Central memory CD8-positive, alpha-beta T cell (primary cell): ENCODE data around the gene TNFAIP8L2.
"Not testable (repeated sequence)": the region's sequence is repeated elsewhere in the genome, so short reads cannot be mapped to it uniquely, and the experiment has no call there.

ENCODE experiments used
- ATAC-seq: fragments of 150-1000 bp; cut with Tn5 transposase; replicated peaks from 2 replicates; pipeline ENCODE4 v1.10.0; 2022; ENCODE audit warnings: mild to moderate bottlenecking, moderate FRiP score, moderate number of reproducible peaks; ENCODE audit not compliant: poor library complexity, severe bottlenecking; ENCODE audit errors: extremely low read depth
- DNase-seq, 2 donors: peaks; one replicate each; pipeline ENCODE4 v3.0.0; 2021; ENCODE audit warnings: low spot score in 2 of 2
- H3K27ac Mint-ChIP-seq: one replicate; pipeline ENCODE4 v1.8.0; 2022; ENCODE audit warnings: low read depth, mild to moderate bottlenecking, moderate library complexity, mixed read lengths
- H3K27me3 Mint-ChIP-seq: one replicate; pipeline ENCODE4 v1.8.0; 2022; ENCODE audit warnings: mixed read lengths
- H3K36me3 Mint-ChIP-seq: one replicate; pipeline ENCODE4 v1.8.0; 2022; ENCODE audit warnings: mild to moderate bottlenecking, moderate library complexity, mixed read lengths; ENCODE audit not compliant: insufficient read depth
- H3K4me1 Mint-ChIP-seq: one replicate; pipeline ENCODE4 v1.8.0; 2022; ENCODE audit warnings: mixed read lengths
- H3K4me3 Mint-ChIP-seq: one replicate; pipeline ENCODE4 v1.8.0; 2022; ENCODE audit warnings: mild to moderate bottlenecking, moderate library complexity, mixed read lengths
- H3K9me3 Mint-ChIP-seq: one replicate; pipeline ENCODE4 v1.8.0; 2022; ENCODE audit warnings: mixed read lengths

TNFAIP8L2 gene

GRCh38 chr1:151199873-151200581, 43.6 kb downstream of the TNFAIP8L2 start:
- Mint-ChIP-seq H3K27me3 (no peaks in the 10 kb centered on the region), H3K4me3 (peak overlapping the region; percentile 100), H3K9me3 (no peaks in the 10 kb centered on the region), H3K4me1 (peaks cover 45% of the 10 kb centered on the region), H3K27ac (peak overlapping the region; percentile 100), H3K36me3 (peaks cover 29% of the 10 kb centered on the region)
- ATAC-seq, result no peak
- DNase-seq, result no peak

DNA sequence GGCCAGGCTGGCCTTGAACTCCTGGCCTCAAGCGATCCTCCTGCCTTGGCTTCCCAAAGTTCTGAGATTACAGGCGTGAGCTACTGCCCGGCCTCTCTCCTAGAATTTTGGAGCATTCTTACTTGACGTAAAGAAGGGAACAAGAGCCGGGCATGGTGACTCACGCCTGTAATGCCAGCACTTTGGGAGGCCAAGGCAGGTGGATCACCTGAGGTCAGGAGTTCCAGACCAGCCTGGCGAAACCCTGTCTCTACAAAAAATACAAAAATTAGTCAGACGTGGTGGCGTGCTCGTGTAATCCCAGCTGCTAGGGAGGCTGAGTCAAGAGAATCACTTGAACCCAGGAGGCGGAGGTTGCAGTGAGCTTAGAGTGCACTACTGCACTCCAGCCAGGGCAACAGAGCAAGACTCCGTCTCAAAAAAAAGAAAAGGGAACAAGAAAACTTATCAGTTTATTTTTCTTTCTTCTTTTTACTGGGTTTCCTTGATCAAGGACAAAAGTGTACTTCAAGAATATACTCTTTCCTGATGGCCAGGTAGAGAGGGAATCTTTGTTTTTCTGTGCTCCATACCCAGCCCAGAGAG, 49.0 kb downstream of the TNFAIP8L2 start:
- not testable (repeated sequence) for H3K27ac Mint-ChIP-seq, H3K9me3 Mint-ChIP-seq, DNase-seq, H3K4me3 Mint-ChIP-seq, H3K27me3 Mint-ChIP-seq, ATAC-seq
- peaks cover 31% of the 10 kb centered on the region for H3K36me3 Mint-ChIP-seq
- H3K4me1 Mint-ChIP-seq, result peaks cover 22% of the 10 kb centered on the region
